ENCODE data around the gene ERGIC1. TPM values are rescaled to one million over a fixed set of nuclear protein-coding genes. Genes with fewer than 3 reads are reported as not detected.

The ERGIC1 gene
- total and polyA plus RNA-seq, 2 of the 13 experiments (the other 11 are each of a cell fraction or from before 2014, with no cell fraction given), result 78.5 to 184 TPM

- TF ChIP-seq TRAFD1 (CRISPR knock-in tag; IDR thresholded peaks at IDR 0.05; ENCODE audit: borderline replicate concordance) (no peak), FOXJ3 (CRISPR knock-in tag; IDR thresholded peaks at IDR 0.05; ENCODE audit: borderline replicate concordance) (no peak), ZNF354B (CRISPR knock-in tag; IDR thresholded peaks at IDR 0.05) (no peak), TCF12 (IDR thresholded peaks at IDR 0.05) (no peak), TCF12 (CRISPR knock-in tag; IDR thresholded peaks at IDR 0.05) (no peak), KMT2B (CRISPR knock-in tag; IDR thresholded peaks at IDR 0.05) (no peak), DR1 (CRISPR knock-in tag; IDR thresholded peaks at IDR 0.05) (no peak), ZNF225 (CRISPR knock-in tag; IDR thresholded peaks at IDR 0.05) (no peak)
Observed at GRCh38 chr5:172920447-172920849, 86.4 kb downstream of the ERGIC1 start (continued).

GRCh38 chr5:172920995-172921394, 86.9 kb downstream of the ERGIC1 start:
- intact Hi-C loops (cut with micrococcal nuclease; ENCODE audit: unreplicated experiment), result no loop called here
- in situ Hi-C loops (cut with HindIII; ENCODE audit: extremely low pct_ligation_motif_present, low pct_unique_long_range_greater_than_20kb), result loop anchor here (10.0 kb wide), 1 partner anchor 446 kb away; no protein-coding TSS in a partner anchor
- DNase-seq (ENCODE audit: low spot score), result no peak
- BruUV-seq (replicated peaks), result no TSS peak
- no peak overlapping the region for H3K9ac ChIP-seq (ENCODE audit: insufficient read depth, low read depth, low read length)
- no peak overlapping the region for H3K4me3 ChIP-seq (replicated peaks in 1 of 3; ENCODE audit: insufficient read depth in 1 of 3, low read depth in 2 of 3, low read length in 3 of 3)
- H2AFZ ChIP-seq (ENCODE audit: low read length), result no peak overlapping the region
- no peak for FAIRE-seq
- no peaks in the 10 kb centered on the region for H3K27me3 ChIP-seq (ENCODE audit: control insufficient read depth in 1 of 2, insufficient read depth in 2 of 2, low read length in 2 of 2)
- H4K20me1 ChIP-seq (ENCODE audit: insufficient read depth, low read length), result no peaks in the 10 kb centered on the region
- peaks cover 5% of the 10 kb centered on the region; the same call in 1 of the 2 replicates for H3K4me1 ChIP-seq (ENCODE audit: insufficient read depth, low read length)
- H3K79me2 ChIP-seq (ENCODE audit: insufficient read depth, low read length), result no peaks in the 10 kb centered on the region
- ChIA-PET POLR2A (no interaction called here), CTCF (ENCODE audit: low intra/inter-chr PET ratio, low total read pairs) (no interaction called here)
- no peak overlapping the region for H3K27ac ChIP-seq (ENCODE audit: extremely low read length, insufficient read depth, low read length)
- peaks cover 30 to 77% of the 10 kb centered on the region in 2 experiments for H3K36me3 ChIP-seq (replicated peaks in 1 of 2; ENCODE audit: control insufficient read depth in 1 of 2, insufficient read depth in 2 of 2, low read length in 2 of 2)
- H3K9me3 ChIP-seq (ENCODE audit: low read length), result no peaks in the 10 kb centered on the region
- TF ChIP-seq ZNF629 (CRISPR knock-in tag; conservative IDR thresholded peaks at IDR 0.05), result peak; percentile 88
- no peak for TF ChIP-seq MIER3 (CRISPR knock-in tag; IDR thresholded peaks at IDR 0.05; ENCODE audit: borderline replicate concordance)
- no peak overlapping the region for H3K4me2 ChIP-seq (ENCODE audit: low read depth, low read length)
- 100% methylated on average over 7 of the region's 12 CpGs for WGBS (ENCODE audit: low lambda C conversion rate)
- ATAC-seq, result no peak
